HUES6 (cell line): Measurements from ENCODE around the gene ZCWPW1.
"Not testable (repeated sequence)": the region's sequence is repeated elsewhere in the genome, so short reads cannot be mapped to it uniquely, and the experiment has no call there.

ENCODE experiments used
- H3K27ac ChIP-seq: 2 replicates; pipeline ENCODE4 v1.7.0; 2013; ENCODE audit warnings: low read depth, mild to moderate bottlenecking, low read length, inconsistent platforms
- H3K27me3 ChIP-seq: 2 replicates; pipeline ENCODE4 v1.6.1; 2013; ENCODE audit warnings: low read length; ENCODE audit not compliant: control insufficient read depth, insufficient read depth
- H3K36me3 ChIP-seq: 2 replicates; pipeline ENCODE4 v1.6.1; 2013; ENCODE audit warnings: low read length; ENCODE audit not compliant: control insufficient read depth, insufficient read depth
- H3K4me1 ChIP-seq: 2 replicates; pipeline ENCODE4 v1.6.1; 2013; ENCODE audit warnings: low read length; ENCODE audit not compliant: control insufficient read depth, insufficient read depth
- H3K4me3 ChIP-seq: 2 replicates; pipeline ENCODE4 v1.5.1; 2013; ENCODE audit warnings: low read depth, low read length
- H3K9ac ChIP-seq: one replicate; pipeline ENCODE4 v1.6.1; 2013; ENCODE audit warnings: mild to moderate bottlenecking, low read length
- H3K9me3 ChIP-seq: 2 replicates; pipeline ENCODE4 v1.6.1; 2013; ENCODE audit warnings: low read depth, low read length; ENCODE audit not compliant: control insufficient read depth, insufficient read depth

The ZCWPW1 gene

DNA sequence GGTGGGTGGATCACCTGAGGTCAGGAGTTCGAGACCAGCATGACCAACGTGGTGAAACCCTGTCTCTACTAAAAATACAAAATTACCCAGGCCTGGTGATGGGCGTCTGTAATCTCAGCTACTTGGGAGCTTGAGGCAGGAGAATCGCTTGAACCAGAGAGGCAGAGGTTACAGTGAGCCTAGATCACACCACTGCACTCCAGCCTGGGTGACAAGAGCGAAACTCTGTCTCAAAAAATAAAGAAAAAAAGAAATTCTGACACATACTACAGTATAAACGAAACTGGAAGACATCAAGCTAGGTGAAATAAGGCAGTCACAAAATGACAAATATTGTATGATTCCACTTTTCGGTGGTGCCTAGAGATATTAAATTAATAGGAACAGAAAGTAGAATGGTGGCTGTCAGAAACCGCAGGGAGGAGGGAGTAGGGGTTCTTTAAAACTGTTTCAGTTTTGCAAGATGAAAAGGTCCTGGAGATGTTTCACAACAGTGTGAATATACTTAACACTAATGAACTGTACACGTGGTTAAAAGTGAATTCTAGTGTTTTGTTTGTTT is 32.0 kb downstream of the ZCWPW1 start:
- Histone ChIP-seq H3K4me3 (no peak overlapping the region), H3K36me3 (no peaks in the 10 kb centered on the region), H3K27me3 (peaks cover 3% of the 10 kb centered on the region; the same call in 1 of the 2 replicates), H3K9me3 (no peaks in the 10 kb centered on the region), H3K9ac (no peak overlapping the region), H3K27ac (no peak overlapping the region), H3K4me1 (0 out of 2 replicates have a peak, but pooled peaks cover 7% of the 10 kb centered on the region)

DNA sequence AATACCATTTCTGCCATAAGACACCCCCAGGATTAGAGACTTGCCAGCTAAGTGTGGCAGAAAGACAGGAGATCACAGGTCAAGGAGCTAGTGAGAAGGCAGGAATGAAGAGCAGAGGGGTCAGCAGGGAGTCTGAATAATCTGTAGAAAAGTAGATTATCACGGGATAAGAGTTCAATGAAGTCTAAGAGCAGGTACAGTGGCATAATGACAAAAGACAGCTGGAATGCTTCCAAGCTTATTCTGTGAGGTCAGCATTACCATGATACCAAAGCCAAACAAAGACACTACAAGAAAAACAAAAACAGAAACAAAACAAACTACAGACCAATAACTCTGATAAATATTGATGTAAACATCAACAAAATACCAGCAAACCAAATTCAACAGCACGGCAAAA is 34.4 kb downstream of the ZCWPW1 start:
- Histone ChIP-seq H3K4me1 (0 out of 2 replicates have a peak, but pooled peaks cover 4% of the 10 kb centered on the region), H3K9me3 (no peaks in the 10 kb centered on the region), H3K4me3 (no peak overlapping the region), H3K36me3 (no peaks in the 10 kb centered on the region), H3K9ac (no peak overlapping the region), H3K27ac (no peak overlapping the region), H3K27me3 (no peaks in the 10 kb centered on the region)

DNA sequence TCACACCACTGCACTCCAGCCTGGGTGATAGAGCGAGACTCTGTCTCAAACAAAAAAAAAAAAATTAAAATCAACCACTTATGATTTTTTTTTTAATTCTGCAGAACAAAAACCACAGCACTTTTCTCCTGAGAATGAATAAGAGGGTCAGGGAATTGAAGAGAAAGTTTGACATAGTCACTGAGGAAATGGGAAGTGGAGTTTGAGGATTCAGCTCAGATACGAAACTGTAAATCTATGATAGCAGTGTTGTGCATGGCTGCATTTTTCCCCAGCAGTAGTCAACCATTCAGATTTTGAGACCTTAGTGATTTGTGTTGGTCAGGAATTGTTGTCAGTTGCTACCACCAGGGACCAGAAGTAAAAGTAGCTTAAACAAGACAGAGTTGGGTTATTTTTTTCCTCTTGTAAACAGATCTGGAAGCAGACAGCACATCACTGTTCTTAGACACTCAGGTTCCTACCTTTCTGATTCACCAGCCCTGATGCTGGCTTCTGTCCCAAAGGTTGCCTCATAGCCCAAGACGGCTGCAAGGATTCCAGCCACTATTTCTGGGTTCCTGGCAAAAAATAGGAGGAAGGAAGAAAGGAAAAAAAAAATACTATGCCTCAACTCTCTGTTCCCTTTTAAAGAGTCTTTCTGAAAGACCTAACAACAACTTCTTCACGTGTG is 35.1 kb downstream of the ZCWPW1 start:
- H3K4me3 ChIP-seq = no peak overlapping the region
- H3K9ac ChIP-seq = no peak overlapping the region
- no peaks in the 10 kb centered on the region for H3K9me3 ChIP-seq
- no peak overlapping the region for H3K27ac ChIP-seq
- no peaks in the 10 kb centered on the region for H3K27me3 ChIP-seq
- no peaks in the 10 kb centered on the region for H3K36me3 ChIP-seq
- 0 out of 2 replicates have a peak, but pooled peaks cover 4% of the 10 kb centered on the region for H3K4me1 ChIP-seq

DNA sequence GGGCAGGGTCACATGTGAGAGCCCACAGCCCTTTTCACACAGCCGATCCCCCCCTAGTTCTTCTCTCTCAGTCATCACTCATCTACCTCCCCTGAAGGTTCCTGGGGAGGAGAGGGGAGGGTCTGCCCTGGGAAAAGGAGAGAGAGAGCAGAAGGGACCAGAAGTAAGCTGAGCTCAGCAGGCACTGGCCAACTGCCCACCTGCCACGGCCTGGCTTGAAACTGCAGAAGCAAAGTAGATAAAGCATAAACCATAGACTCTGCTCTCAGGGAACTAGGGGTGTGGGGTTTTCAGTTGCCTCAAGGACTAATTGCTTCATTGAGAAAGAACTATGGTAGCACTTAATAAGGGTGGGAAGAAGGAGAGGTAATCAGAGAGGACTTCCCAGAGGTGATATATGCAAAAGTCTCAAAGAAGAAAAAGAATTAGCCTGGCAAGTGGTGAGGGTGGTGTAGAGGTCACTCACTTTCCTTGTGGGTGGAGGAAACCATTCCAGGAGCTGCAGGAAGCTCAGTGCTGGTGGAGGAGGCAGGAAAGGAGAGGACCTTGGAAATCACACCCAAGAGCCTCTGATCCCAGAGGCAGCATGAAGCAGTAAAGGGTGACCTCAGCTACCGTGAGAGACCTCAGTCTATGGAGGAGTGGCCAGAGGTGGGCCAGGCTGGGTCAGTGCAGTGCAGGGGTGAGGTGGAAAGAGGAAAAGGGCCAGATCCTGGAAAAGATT is 38.1 kb downstream of the ZCWPW1 start:
- Histone ChIP-seq H3K27me3 (no peaks in the 10 kb centered on the region), H3K9me3 (no peaks in the 10 kb centered on the region), H3K36me3 (no peaks in the 10 kb centered on the region), H3K9ac (no peak overlapping the region), H3K4me3 (no peak overlapping the region), H3K4me1 (no peaks in the 10 kb centered on the region), H3K27ac (no peak overlapping the region)

DNA sequence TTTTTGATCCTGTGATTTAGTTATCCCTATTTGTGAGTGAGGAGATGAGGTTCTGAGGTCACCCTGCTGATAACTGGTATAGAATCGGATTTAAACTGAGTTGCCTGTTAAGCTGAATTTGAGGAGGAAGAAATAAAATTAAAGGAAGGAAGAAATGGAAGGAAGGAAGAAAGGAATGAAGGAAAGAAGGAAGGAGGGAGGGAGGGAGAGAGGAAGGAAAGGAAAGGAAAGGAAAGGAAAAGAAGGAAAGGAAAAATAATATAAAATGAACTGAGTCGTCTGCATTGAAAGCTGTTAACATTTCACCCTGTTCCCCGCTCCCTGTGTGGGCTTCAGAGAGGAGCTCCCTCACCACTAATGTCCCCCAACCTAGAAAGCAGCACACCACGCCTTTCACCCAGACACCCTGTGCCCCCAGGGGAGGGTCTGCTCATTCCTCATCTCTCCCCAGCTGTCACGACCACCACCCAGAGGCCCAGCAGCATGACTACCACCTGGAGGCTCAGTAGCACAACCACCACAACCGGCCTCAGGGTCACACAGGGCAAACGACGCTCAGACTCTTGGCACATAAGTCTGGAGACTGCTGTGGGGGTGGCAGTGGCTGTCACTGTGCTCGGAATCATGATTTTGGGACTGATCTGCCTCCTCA is 38.9 kb downstream of the ZCWPW1 start:
- no peaks in the 10 kb centered on the region for H3K4me1 ChIP-seq
- H3K27me3 ChIP-seq = no peaks in the 10 kb centered on the region
- H3K27ac ChIP-seq = no peak overlapping the region
- no peak overlapping the region for H3K9ac ChIP-seq
- no peak overlapping the region for H3K4me3 ChIP-seq
- H3K9me3 ChIP-seq = no peaks in the 10 kb centered on the region
- H3K36me3 ChIP-seq = no peaks in the 10 kb centered on the region

DNA sequence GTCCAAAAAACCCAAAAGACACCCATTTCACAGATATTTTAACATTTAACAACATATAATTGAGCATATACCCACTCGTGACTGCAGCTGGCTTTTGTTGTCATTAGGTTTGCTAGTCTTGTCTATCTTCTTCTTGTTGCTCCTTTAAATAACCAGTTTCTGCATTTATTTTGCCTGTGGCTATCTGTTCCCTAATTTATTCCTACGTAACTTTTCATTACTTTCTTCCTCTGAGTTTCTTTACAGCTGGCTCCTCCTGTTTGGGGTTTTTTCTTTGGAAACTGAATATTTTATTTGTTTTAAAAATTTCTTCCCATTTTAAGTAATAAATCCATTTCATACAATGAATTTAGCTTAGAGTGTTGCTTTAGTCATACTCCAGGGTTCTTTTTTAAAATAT is 40.8 kb downstream of the ZCWPW1 start:
- Histone ChIP-seq H3K4me3 (no peak overlapping the region), H3K9me3 (no peaks in the 10 kb centered on the region), H3K27me3 (no peaks in the 10 kb centered on the region), H3K36me3 (no peaks in the 10 kb centered on the region), H3K9ac (no peak overlapping the region), H3K4me1 (no peaks in the 10 kb centered on the region), H3K27ac (no peak overlapping the region)

DNA sequence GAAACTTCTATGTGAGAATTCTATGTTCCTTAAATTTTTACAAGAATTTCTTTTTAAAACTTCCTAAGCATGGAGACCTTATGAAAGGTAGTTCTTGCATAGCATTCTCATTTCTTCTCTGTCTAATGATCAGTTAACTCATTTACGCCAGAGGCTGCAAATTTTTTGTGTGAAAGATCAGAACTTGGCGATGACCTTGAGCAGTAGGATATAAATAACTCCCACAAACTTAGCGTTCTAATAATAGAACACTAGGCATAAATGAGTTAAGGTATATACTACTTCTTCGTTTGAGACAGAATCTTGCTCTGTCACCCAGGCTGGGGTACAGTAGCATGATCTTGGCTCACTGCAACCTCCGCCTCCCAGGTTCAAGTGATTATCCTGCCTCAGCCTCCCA is 41.6 kb downstream of the ZCWPW1 start:
- no peak overlapping the region for H3K27ac ChIP-seq
- no peaks in the 10 kb centered on the region for H3K9me3 ChIP-seq
- H3K27me3 ChIP-seq = no peaks in the 10 kb centered on the region
- H3K36me3 ChIP-seq = no peaks in the 10 kb centered on the region
- no peaks in the 10 kb centered on the region for H3K4me1 ChIP-seq
- H3K9ac ChIP-seq = no peak overlapping the region
- H3K4me3 ChIP-seq = no peak overlapping the region

DNA sequence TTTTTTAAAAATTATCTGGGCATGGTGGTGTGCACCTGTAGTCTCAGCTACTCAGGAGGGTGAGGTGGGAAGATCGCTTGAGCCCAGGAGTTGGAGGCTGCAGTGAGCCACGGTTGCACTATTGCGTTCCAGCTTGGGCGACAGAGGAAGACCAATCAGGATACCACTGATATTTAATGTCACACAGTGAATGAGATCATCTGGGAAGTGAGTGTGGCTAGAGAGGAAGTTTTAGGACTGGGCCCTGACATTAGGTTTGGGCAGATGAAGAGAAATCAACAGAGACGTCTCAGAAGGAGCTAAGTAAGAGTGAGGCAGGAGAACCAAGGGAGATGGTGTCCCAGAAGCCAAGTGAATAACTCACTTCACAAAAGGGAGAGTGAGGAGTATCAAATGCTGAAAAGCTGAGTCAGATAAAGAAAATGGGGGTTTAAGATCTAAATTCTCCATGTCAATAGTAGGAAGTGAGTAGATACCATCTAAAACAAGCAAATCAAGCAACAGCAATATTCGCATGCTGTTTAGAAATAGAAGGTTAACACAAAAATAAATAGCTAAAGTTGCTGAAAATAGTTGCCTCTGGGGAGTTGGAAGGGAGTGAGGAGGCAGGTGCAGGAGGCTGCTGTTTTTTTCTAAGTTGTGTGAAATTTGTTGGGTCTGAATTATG is 43.7 kb downstream of the ZCWPW1 start:
- Histone ChIP-seq H3K27ac (no peak overlapping the region), H3K36me3 (no peaks in the 10 kb centered on the region), H3K27me3 (no peaks in the 10 kb centered on the region), H3K4me1 (no peaks in the 10 kb centered on the region), H3K9ac (no peak overlapping the region), H3K4me3 (no peak overlapping the region), H3K9me3 (no peaks in the 10 kb centered on the region)

DNA sequence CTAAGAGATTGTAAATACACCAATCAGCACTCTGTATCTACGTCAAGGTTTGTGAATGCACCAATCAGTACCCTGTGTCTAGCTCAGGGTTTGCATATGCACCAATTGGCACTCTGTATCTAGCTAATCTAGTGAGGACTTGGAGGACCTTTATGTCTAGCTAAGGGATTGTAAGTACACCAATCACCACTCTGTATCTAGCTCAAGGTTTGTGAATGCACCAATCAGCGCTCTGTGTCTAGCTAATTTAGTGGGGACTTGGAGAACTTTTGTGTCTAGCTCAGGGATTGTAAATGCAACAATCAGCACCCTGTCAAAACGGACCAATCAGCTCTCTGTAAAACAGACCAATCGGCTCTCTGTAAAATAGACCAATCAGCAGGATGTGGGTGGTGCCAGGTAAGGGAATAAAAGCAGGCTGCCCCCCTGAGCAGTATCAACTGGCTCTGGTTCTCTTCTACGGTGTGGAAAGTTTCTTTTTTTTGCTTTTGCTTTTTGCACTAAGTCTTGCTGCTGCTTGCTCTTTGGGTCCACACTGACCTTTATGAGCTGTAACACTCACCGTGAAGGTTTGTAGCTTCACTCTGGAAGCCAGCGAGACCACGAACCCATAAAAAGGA is 46.2 kb downstream of the ZCWPW1 start:
- H3K9ac ChIP-seq, H3K27me3 ChIP-seq, H3K36me3 ChIP-seq, H3K4me1 ChIP-seq, H3K27ac ChIP-seq, H3K4me3 ChIP-seq, H3K9me3 ChIP-seq: not testable (repeated sequence)

DNA sequence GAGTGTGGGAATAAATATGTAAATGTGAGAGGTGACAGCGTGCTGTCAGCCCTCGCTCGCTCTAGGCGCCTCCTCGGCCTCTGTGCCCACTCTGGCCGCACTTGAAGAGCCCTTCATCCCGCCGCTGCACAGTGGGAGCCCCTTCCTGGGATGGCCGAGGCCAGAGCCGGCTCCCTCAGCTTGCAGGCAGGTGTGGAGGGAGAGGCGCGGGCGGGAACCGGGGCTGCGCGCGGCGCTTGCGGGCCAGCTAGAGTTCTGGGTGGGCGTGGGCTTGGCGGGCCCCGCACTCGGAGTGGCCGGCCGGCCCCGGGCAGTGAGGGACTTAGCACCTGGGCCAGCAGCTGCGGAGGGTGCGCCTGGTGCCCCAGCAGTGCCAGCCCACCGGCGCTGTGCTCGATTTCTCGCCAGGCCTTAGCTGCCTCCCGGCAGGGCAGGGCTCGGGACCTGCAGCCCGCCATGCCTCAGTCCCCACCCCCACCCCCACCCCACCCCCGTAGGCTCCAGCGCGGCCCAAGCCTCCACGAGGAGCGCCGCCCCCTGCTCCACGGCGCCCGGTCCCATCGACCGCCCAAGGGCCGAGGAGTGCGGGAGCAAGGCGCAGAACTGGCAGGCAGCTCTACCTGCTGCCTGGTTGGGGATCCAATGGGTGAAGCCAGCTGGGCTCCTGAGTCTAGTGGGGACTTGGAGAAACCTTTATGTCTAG is 46.8 kb downstream of the ZCWPW1 start:
- not testable (repeated sequence) for H3K4me1 ChIP-seq, H3K36me3 ChIP-seq, H3K27ac ChIP-seq, H3K9me3 ChIP-seq, H3K9ac ChIP-seq, H3K27me3 ChIP-seq
- H3K4me3 ChIP-seq = peak overlapping the region; percentile 8; the same call in 1 of the 2 replicates
